NB4 (cell line): ENCODE data around the gene RABEP2.

Source experiments
- CTCF ChIP-seq: IDR thresholded peaks from one replicate; pipeline ENCODE4 v1.5.1; 2012; ENCODE audit warnings: low read depth, low read length
- MAX ChIP-seq: IDR thresholded peaks from 2 replicates; pipeline ENCODE4 v1.6.1; 2011; ENCODE audit warnings: low read depth, low read length
- POLR2A ChIP-seq: IDR thresholded peaks from 2 replicates; pipeline ENCODE4 v1.6.1; 2011; ENCODE audit warnings: mild to moderate bottlenecking; ENCODE audit not compliant: insufficient read length; ENCODE audit errors: extremely low read depth

GRCh38 chr16:28899882-28900590, 25.0 kb downstream of the RABEP2 start:
- TF ChIP-seq MAX = no peak
- no peak for TF ChIP-seq CTCF
- TF ChIP-seq POLR2A = no peak
